Activated CD8-positive, alpha-beta T cell treated with anti-CD3 and anti-CD28 coated beads for 36 hours (primary cell): ENCODE measurements around the gene TMEM132D. TPM values are rescaled to one million over a fixed set of nuclear protein-coding genes. Genes with fewer than 3 reads are reported as not detected.

Source experiments
- ATAC-seq: fragments of 200-7000 bp; cut with Tn5 transposase; one replicate; pipeline ENCODE4 v1.10.0; 2021; ENCODE audit warnings: mild to moderate bottlenecking, moderate library complexity
- CTCF ChIA-PET: fragments of 350-600 bp; sonication (Branson Sonifier 250); formaldehyde crosslinking; loops from one replicate; lab custom pipeline; 2021; ENCODE audit warnings: antibody characterized with exemption; lab: Charles Lee
- POLR2A ChIA-PET: fragments of 350-600 bp; sonication (Branson Sonifier 250); formaldehyde crosslinking; loops from one replicate; lab custom pipeline; 2021; ENCODE audit warnings: antibody characterized with exemption; lab: Charles Lee
- DNase-seq: peaks from one replicate; pipeline ENCODE4 v3.0.0-alpha.2; 2020
- H3K27ac Mint-ChIP-seq: one replicate; pipeline ENCODE4 v1.8.0; 2021; ENCODE audit warnings: mild to moderate bottlenecking, mixed read lengths
- H3K27me3 Mint-ChIP-seq: one replicate; pipeline ENCODE4 v1.8.0; 2021; ENCODE audit warnings: mixed read lengths
- H3K36me3 Mint-ChIP-seq: one replicate; pipeline ENCODE4 v1.8.0; 2021; ENCODE audit warnings: low read depth, mixed read lengths
- H3K4me1 Mint-ChIP-seq: one replicate; pipeline ENCODE4 v1.8.0; 2021; ENCODE audit warnings: low read depth, mixed read lengths
- H3K4me3 Mint-ChIP-seq: one replicate; pipeline ENCODE4 v1.8.0; 2021; ENCODE audit warnings: mild to moderate bottlenecking, moderate library complexity, mixed read lengths
- H3K9me3 Mint-ChIP-seq: one replicate; pipeline ENCODE4 v1.8.0; 2021; ENCODE audit warnings: mixed read lengths
- CTCF ChIP-seq: fragments of 200-600 bp; IDR thresholded peaks from one replicate; pipeline ENCODE4 v1.8.0; 2022; ENCODE audit warnings: antibody characterized with exemption, mild to moderate bottlenecking
- intact Hi-C: fragments of 100-400 bp; cut with micrococcal nuclease; formaldehyde crosslinking; loops from one replicate; pipeline ENCODE4 v1.10.0; 2022
- total RNA-seq, 2 experiments: library from RNA; stranded (reverse); gene quantifications; one replicate each; pipeline ENCODE4 v1.2.3, GENCODE V29; 2021

Gene TMEM132D
- total RNA-seq, 2 experiments from 2014 or later: not detected

GRCh38 chr12:129466499-129466898 lies 437.3 kb downstream of the TMEM132D start:
- TF ChIP-seq CTCF: no peak
- CTCF ChIA-PET: no interaction called here
- Mint-ChIP-seq H3K36me3 (no peaks in the 10 kb centered on the region), H3K4me1 (no peaks in the 10 kb centered on the region), H3K4me3 (no peak overlapping the region), H3K9me3 (peaks cover 6% of the 10 kb centered on the region), H3K27ac (no peak overlapping the region), H3K27me3 (no peaks in the 10 kb centered on the region)
- DNase-seq: no peak
- no peak for ATAC-seq
- intact Hi-C loops: no loop called here
- POLR2A ChIA-PET: no interaction called here

GRCh38 chr12:129459886-129460285 lies 443.9 kb downstream of the TMEM132D start:
- H3K27ac Mint-ChIP-seq: no peak overlapping the region
- H3K9me3 Mint-ChIP-seq: peaks cover 1% of the 10 kb centered on the region
- ChIA-PET CTCF (no interaction called here), POLR2A (no interaction called here)
- TF ChIP-seq CTCF: no peak
- H3K27me3 Mint-ChIP-seq: no peaks in the 10 kb centered on the region
- H3K4me3 Mint-ChIP-seq: no peak overlapping the region
- no peaks in the 10 kb centered on the region for H3K36me3 Mint-ChIP-seq
- intact Hi-C loops: no loop called here
- no peak for DNase-seq
- H3K4me1 Mint-ChIP-seq: no peaks in the 10 kb centered on the region
- ATAC-seq: no peak

GRCh38 chr12:129446696-129447095 lies 457.1 kb downstream of the TMEM132D start:
- H3K9me3 Mint-ChIP-seq: peaks cover 3% of the 10 kb centered on the region
- no peaks in the 10 kb centered on the region for H3K36me3 Mint-ChIP-seq
- DNase-seq: no peak
- no peak overlapping the region for H3K27ac Mint-ChIP-seq
- intact Hi-C loops: no loop called here
- ChIA-PET CTCF (no interaction called here), POLR2A (no interaction called here)
- ATAC-seq: no peak
- no peaks in the 10 kb centered on the region for H3K27me3 Mint-ChIP-seq
- H3K4me1 Mint-ChIP-seq: no peaks in the 10 kb centered on the region
- no peak overlapping the region for H3K4me3 Mint-ChIP-seq
- TF ChIP-seq CTCF: no peak

GRCh38 chr12:129440278-129440677 lies 463.5 kb downstream of the TMEM132D start:
- no peaks in the 10 kb centered on the region for H3K27me3 Mint-ChIP-seq
- POLR2A ChIA-PET: no interaction called here

GRCh38 chr12:129434790-129435189 lies 469.0 kb downstream of the TMEM132D start:
- no peak overlapping the region for H3K27ac Mint-ChIP-seq
- no peak for ATAC-seq
- DNase-seq: no peak
- POLR2A ChIA-PET: no interaction called here
- no peaks in the 10 kb centered on the region for H3K4me1 Mint-ChIP-seq
- H3K27me3 Mint-ChIP-seq: no peaks in the 10 kb centered on the region
- H3K9me3 Mint-ChIP-seq: peaks cover 15% of the 10 kb centered on the region
- H3K36me3 Mint-ChIP-seq: no peaks in the 10 kb centered on the region
- CTCF ChIA-PET: no interaction called here
- no peak for TF ChIP-seq CTCF
- intact Hi-C loops: no loop called here
- H3K4me3 Mint-ChIP-seq: no peak overlapping the region

More at GRCh38 chr12:129440278-129440677, 463.5 kb downstream of the TMEM132D start:
- no peak overlapping the region for H3K27ac Mint-ChIP-seq
- DNase-seq: no peak
- peaks cover 5% of the 10 kb centered on the region for H3K9me3 Mint-ChIP-seq
- CTCF ChIA-PET: no interaction called here
- ATAC-seq: no peak
- H3K4me3 Mint-ChIP-seq: no peak overlapping the region
- H3K4me1 Mint-ChIP-seq: no peaks in the 10 kb centered on the region
- TF ChIP-seq CTCF: no peak
- H3K36me3 Mint-ChIP-seq: no peaks in the 10 kb centered on the region
- intact Hi-C loops: no loop called here
